Colonic mucosa (tissue), 4 donors: Measurements from ENCODE around the gene NELL2. TPM values are rescaled to one million over a fixed set of nuclear protein-coding genes. Genes with fewer than 3 reads are reported as not detected.

Source experiments
- DNase-seq: peaks from one replicate; pipeline ENCODE4 v3.0.0-alpha.2; 2020
- H3K27ac ChIP-seq: fragments of 200-600 bp; one replicate; pipeline ENCODE4 v1.8.0; 2021
- H3K27me3 ChIP-seq: fragments of 200-600 bp; one replicate; pipeline ENCODE4 v1.8.0; 2021
- H3K36me3 ChIP-seq: fragments of 200-600 bp; one replicate; pipeline ENCODE4 v1.8.0; 2021
- H3K4me1 ChIP-seq: fragments of 200-600 bp; one replicate; pipeline ENCODE4 v1.8.0; 2021; ENCODE audit warnings: mild to moderate bottlenecking
- H3K4me3 ChIP-seq: fragments of 200-600 bp; one replicate; pipeline ENCODE4 v1.8.0; 2021
- H3K9ac ChIP-seq, 2 donors: one replicate each; pipeline ENCODE4 v1.7.0; 2013; ENCODE audit warnings: control low read depth in 2 of 2, low read depth in 2 of 2, low read length in 2 of 2
- H3K9me3 ChIP-seq: fragments of 200-600 bp; one replicate; pipeline ENCODE4 v1.8.0; 2021
- CTCF ChIP-seq: fragments of 200-600 bp; IDR thresholded peaks from one replicate; pipeline ENCODE4 v1.8.0; 2022; ENCODE audit warnings: antibody characterized with exemption, mild to moderate bottlenecking
- intact Hi-C: fragments of 100-400 bp; cut with DNase I; formaldehyde crosslinking; loops from one replicate; pipeline ENCODE4 v1.14.1; 2022
- total RNA-seq, 2 donors: library from RNA; stranded (reverse); fragmentation: NEBNext Ultra II Directional in 1 of 2; extraction: Animal tissue kit (Norgen Biotek cat#: 25700) in 1 of 2; gene quantifications; one replicate each; pipeline ENCODE4 v1.2.1, GENCODE V29; 2021
- donor health status: healthy.
- donor health status: DM: no; HTN: no; CAD: no.
- donor health status: DM: no; HTN: no; CAD: no.

NELL2 gene
- total RNA-seq, 2 donors from 2014 or later: 2.1 to 3.0 TPM

- Histone ChIP-seq H3K4me3 (no peak overlapping the region), H3K4me1 (no peaks in the 10 kb centered on the region), H3K27me3 (no peaks in the 10 kb centered on the region), H3K9me3 (no peaks in the 10 kb centered on the region), H3K27ac (no peak overlapping the region), H3K36me3 (no peaks in the 10 kb centered on the region), H3K9ac (no peak overlapping the region)
- no peak for DNase-seq
- TF ChIP-seq CTCF: no peak
- intact Hi-C loops: no loop called here
Observed at GRCh38 chr12:44511289-44511688, 364.8 kb downstream of the NELL2 start.

- Histone ChIP-seq H3K9me3 (no peaks in the 10 kb centered on the region), H3K27me3 (no peaks in the 10 kb centered on the region), H3K4me1 (no peaks in the 10 kb centered on the region), H3K4me3 (no peak overlapping the region), H3K9ac (no peak overlapping the region), H3K36me3 (no peaks in the 10 kb centered on the region), H3K27ac (no peak overlapping the region)
- intact Hi-C loops: no loop called here
- no peak for TF ChIP-seq CTCF
- DNase-seq: no peak
Observed at GRCh38 chr12:44510510-44510909, 365.6 kb downstream of the NELL2 start.

- no peak overlapping the region for H3K4me3 ChIP-seq
- no peak overlapping the region for H3K9ac ChIP-seq
- H3K36me3 ChIP-seq: no peaks in the 10 kb centered on the region
- no peak for DNase-seq
- intact Hi-C loops: no loop called here
- H3K4me1 ChIP-seq: no peaks in the 10 kb centered on the region
- no peak for TF ChIP-seq CTCF
- no peaks in the 10 kb centered on the region for H3K27me3 ChIP-seq
- H3K27ac ChIP-seq: no peak overlapping the region
- no peaks in the 10 kb centered on the region for H3K9me3 ChIP-seq
Observed at GRCh38 chr12:44510076-44510475, 366.0 kb downstream of the NELL2 start.

GRCh38 chr12:44509471-44509870 lies 366.6 kb downstream of the NELL2 start:
- Histone ChIP-seq H3K36me3 (no peaks in the 10 kb centered on the region), H3K27ac (no peak overlapping the region), H3K9me3 (no peaks in the 10 kb centered on the region), H3K9ac (no peak overlapping the region), H3K4me3 (no peak overlapping the region), H3K4me1 (no peaks in the 10 kb centered on the region), H3K27me3 (no peaks in the 10 kb centered on the region)
- no peak for TF ChIP-seq CTCF
- DNase-seq: no peak
- intact Hi-C loops: no loop called here

GRCh38 chr12:44507461-44507860 lies 368.7 kb downstream of the NELL2 start:
- Histone ChIP-seq H3K9me3 (no peaks in the 10 kb centered on the region), H3K4me1 (no peaks in the 10 kb centered on the region), H3K27ac (no peak overlapping the region), H3K4me3 (no peak overlapping the region), H3K27me3 (no peaks in the 10 kb centered on the region), H3K36me3 (no peaks in the 10 kb centered on the region), H3K9ac (no peak overlapping the region)
- DNase-seq: no peak
- no peak for TF ChIP-seq CTCF
- intact Hi-C loops: no loop called here

- no peak overlapping the region for H3K27ac ChIP-seq
- no peak for TF ChIP-seq CTCF
- no peak overlapping the region for H3K4me3 ChIP-seq
- H3K9me3 ChIP-seq: no peaks in the 10 kb centered on the region
- no peak for DNase-seq
- no peak overlapping the region for H3K9ac ChIP-seq
- intact Hi-C loops: no loop called here
- H3K36me3 ChIP-seq: no peaks in the 10 kb centered on the region
- H3K27me3 ChIP-seq: no peaks in the 10 kb centered on the region
- H3K4me1 ChIP-seq: no peaks in the 10 kb centered on the region
Observed at GRCh38 chr12:44504799-44505198, 371.3 kb downstream of the NELL2 start.
